Measurements from ENCODE around the gene CRHR2.

CRHR2 gene

DNA sequence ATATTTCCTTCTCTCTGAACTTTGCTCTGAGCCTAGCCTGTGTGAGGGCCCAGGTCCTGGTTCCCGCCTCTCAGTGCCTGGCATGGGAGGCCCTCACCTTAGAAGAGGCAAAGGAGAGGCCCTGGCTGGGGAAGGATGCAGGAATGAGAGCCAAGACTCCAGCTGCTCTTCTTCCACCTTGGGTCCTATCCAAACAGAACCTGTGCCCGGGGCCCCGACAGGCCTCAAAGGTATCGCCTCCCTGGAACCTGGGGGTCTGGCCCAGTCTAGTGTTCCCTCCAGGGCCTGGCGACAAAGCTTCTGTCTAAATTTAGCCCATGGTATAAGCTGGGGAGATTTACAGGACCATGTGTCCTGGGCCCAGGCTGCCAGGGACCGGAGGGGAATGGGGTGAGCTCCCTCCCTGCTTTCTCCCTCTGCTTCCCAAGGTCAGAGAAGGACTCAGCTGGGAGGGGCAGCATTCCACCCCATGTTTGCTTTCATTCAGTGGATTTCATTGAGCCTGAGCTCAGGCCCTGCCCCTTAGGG, 12.0 kb upstream of the CRHR2 start:
- no peak for TF ChIP-seq ZBTB7A (IDR thresholded peaks at IDR 0.05; ENCODE audit: low read depth)
- TF ChIP-seq RAD21 (IDR thresholded peaks at IDR 0.05; ENCODE audit: low read depth): no peak
- no peak for TF ChIP-seq NFIC (IDR thresholded peaks at IDR 0.05)
- TF ChIP-seq, protein P1, sequence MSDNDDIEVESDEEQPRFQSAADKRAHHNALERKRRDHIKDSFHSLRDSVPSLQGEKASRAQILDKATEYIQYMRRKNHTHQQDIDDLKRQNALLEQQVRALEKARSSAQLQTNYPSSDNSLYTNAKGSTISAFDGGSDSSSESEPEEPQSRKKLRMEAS (IDR thresholded peaks at IDR 0.05): no peak
- no peak for TF ChIP-seq TEAD4 (IDR thresholded peaks at IDR 0.05)
- TF ChIP-seq CEBPB (IDR thresholded peaks at IDR 0.05): no peak
- no peak for TF ChIP-seq TAF1 (IDR thresholded peaks at IDR 0.05; ENCODE audit: low read depth)
- TF ChIP-seq, protein P2, sequence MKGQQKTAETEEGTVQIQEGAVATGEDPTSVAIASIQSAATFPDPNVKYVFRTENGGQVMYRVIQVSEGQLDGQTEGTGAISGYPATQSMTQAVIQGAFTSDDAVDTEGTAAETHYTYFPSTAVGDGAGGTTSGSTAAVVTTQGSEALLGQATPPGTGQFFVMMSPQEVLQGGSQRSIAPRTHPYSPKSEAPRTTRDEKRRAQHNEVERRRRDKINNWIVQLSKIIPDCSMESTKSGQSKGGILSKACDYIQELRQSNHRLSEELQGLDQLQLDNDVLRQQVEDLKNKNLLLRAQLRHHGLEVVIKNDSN (IDR thresholded peaks at IDR 0.05): no peak
- TF ChIP-seq, protein P3, sequence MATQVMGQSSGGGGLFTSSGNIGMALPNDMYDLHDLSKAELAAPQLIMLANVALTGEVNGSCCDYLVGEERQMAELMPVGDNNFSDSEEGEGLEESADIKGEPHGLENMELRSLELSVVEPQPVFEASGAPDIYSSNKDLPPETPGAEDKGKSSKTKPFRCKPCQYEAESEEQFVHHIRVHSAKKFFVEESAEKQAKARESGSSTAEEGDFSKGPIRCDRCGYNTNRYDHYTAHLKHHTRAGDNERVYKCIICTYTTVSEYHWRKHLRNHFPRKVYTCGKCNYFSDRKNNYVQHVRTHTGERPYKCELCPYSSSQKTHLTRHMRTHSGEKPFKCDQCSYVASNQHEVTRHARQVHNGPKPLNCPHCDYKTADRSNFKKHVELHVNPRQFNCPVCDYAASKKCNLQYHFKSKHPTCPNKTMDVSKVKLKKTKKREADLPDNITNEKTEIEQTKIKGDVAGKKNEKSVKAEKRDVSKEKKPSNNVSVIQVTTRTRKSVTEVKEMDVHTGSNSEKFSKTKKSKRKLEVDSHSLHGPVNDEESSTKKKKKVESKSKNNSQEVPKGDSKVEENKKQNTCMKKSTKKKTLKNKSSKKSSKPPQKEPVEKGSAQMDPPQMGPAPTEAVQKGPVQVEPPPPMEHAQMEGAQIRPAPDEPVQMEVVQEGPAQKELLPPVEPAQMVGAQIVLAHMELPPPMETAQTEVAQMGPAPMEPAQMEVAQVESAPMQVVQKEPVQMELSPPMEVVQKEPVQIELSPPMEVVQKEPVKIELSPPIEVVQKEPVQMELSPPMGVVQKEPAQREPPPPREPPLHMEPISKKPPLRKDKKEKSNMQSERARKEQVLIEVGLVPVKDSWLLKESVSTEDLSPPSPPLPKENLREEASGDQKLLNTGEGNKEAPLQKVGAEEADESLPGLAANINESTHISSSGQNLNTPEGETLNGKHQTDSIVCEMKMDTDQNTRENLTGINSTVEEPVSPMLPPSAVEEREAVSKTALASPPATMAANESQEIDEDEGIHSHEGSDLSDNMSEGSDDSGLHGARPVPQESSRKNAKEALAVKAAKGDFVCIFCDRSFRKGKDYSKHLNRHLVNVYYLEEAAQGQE (IDR thresholded peaks at IDR 0.05; ENCODE audit: low read depth): no peak
- no peak for TF ChIP-seq TCF12 (IDR thresholded peaks at IDR 0.05; ENCODE audit: low read depth)
- no peak for TF ChIP-seq YY1 (IDR thresholded peaks at IDR 0.05; ENCODE audit: low read depth)
- TF ChIP-seq CREB1 (IDR thresholded peaks at IDR 0.05; ENCODE audit: low read depth): no peak

DNA sequence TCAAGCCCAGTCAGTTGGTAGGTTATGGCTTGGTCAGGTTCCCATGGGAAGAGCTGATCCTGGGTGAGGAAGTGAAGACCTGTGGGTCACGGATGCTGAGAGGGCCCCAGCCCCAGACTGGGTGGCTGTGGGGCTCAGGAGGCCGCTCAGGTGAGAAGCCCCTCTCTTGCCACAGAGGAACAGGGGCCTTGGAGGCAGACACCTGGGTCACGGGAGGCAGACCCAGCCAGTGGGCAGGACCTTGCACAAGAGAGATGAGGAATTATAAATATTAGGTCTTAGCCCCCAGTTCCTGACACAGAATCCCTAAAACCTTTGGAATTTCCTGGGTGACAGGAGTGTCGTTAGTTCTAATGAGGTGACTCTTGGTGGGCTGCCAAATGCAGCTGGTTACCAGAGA, 10.6 kb upstream of the CRHR2 start:
- TF ChIP-seq TAF1 (IDR thresholded peaks at IDR 0.05; ENCODE audit: low read depth): no peak
- no peak for TF ChIP-seq EP300 (IDR thresholded peaks at IDR 0.05; ENCODE audit: borderline replicate concordance)
- no peak for TF ChIP-seq YY1 (IDR thresholded peaks at IDR 0.05; ENCODE audit: low read depth)
- TF ChIP-seq, protein P1 (IDR thresholded peaks at IDR 0.05): no peak
- no peak for TF ChIP-seq TCF12 (IDR thresholded peaks at IDR 0.05; ENCODE audit: low read depth)
- no peak for TF ChIP-seq CREB1 (IDR thresholded peaks at IDR 0.05; ENCODE audit: low read depth)
- no peak for TF ChIP-seq FOXM1 (IDR thresholded peaks at IDR 0.05; ENCODE audit: borderline replicate concordance, low read depth)
- no peak for TF ChIP-seq ZBTB7A (IDR thresholded peaks at IDR 0.05; ENCODE audit: low read depth)
- TF ChIP-seq CEBPB (IDR thresholded peaks at IDR 0.05): no peak
- TF ChIP-seq, protein P2 (IDR thresholded peaks at IDR 0.05): no peak
- TF ChIP-seq TEAD4 (IDR thresholded peaks at IDR 0.05): no peak

DNA sequence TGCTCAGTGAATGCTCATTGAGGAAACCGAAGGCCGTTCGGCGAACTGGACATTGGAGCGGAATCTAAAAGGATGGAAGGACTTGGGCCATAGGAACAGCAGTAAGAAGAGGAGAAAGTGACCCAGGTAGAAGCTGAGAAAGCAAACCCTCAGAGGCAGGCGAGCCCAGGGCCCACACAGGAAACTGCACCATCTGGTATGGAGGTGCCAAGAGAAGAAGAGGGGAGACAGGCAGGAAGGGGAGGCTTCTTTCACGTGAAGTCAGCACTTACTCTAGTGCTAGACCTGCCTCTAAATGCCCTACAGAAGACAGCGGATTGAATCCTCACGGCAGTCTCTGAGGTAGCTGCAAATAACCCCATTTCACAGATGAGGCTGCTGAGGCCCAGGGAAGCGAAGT, 10.2 kb upstream of the CRHR2 start:
- TF ChIP-seq TCF12 (IDR thresholded peaks at IDR 0.05; ENCODE audit: low read depth): no peak
- TF ChIP-seq CREB1 (IDR thresholded peaks at IDR 0.05; ENCODE audit: low read depth): no peak
- no peak for TF ChIP-seq YY1 (IDR thresholded peaks at IDR 0.05; ENCODE audit: low read depth)
- TF ChIP-seq FOXM1 (IDR thresholded peaks at IDR 0.05; ENCODE audit: borderline replicate concordance, low read depth): no peak
- TF ChIP-seq NFIC (IDR thresholded peaks at IDR 0.05): no peak
- no peak for TF ChIP-seq CEBPB (IDR thresholded peaks at IDR 0.05)
- no peak for TF ChIP-seq EGR1 (IDR thresholded peaks at IDR 0.05)
- no peak for TF ChIP-seq ZBTB7A (IDR thresholded peaks at IDR 0.05; ENCODE audit: low read depth)
- no peak for TF ChIP-seq RAD21 (IDR thresholded peaks at IDR 0.05; ENCODE audit: low read depth)
- TF ChIP-seq TEAD4 (IDR thresholded peaks at IDR 0.05): no peak
- no peak for TF ChIP-seq TAF1 (IDR thresholded peaks at IDR 0.05; ENCODE audit: low read depth)
- TF ChIP-seq, protein P1 (IDR thresholded peaks at IDR 0.05): no peak
- no peak for TF ChIP-seq EP300 (IDR thresholded peaks at IDR 0.05; ENCODE audit: borderline replicate concordance)
- TF ChIP-seq, protein P3 (IDR thresholded peaks at IDR 0.05; ENCODE audit: low read depth): no peak
- TF ChIP-seq, protein P2 (IDR thresholded peaks at IDR 0.05): no peak

DNA sequence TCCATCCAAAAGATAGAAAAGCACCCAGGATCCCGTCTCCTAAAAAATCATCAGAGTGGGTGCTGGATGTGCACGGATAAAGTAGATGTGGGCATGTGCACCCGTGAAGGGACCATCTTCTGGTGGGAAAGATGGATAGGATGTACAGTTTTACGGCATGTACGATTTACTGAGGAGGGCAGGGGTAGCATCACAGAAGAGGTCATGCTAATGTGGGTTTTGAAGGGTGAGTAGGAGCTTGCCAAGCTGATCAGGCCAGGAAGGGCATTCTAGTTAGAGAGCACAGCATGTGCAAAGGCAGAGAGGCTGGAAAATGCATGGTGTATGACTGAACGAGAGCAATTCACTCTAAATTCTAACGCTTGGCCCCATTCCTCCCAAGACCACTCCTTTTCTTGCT, 7.8 kb upstream of the CRHR2 start:
- TF ChIP-seq CEBPB (IDR thresholded peaks at IDR 0.05): no peak
- TF ChIP-seq, protein P1 (IDR thresholded peaks at IDR 0.05): no peak
- TF ChIP-seq, protein P2 (IDR thresholded peaks at IDR 0.05): no peak
- no peak for TF ChIP-seq YY1 (IDR thresholded peaks at IDR 0.05; ENCODE audit: low read depth)
- TF ChIP-seq TAF1 (IDR thresholded peaks at IDR 0.05; ENCODE audit: low read depth): no peak
- no peak for TF ChIP-seq ZBTB7A (IDR thresholded peaks at IDR 0.05; ENCODE audit: low read depth)
- no peak for TF ChIP-seq TEAD4 (IDR thresholded peaks at IDR 0.05)
- no peak for TF ChIP-seq NFIC (IDR thresholded peaks at IDR 0.05)
- no peak for TF ChIP-seq EGR1 (IDR thresholded peaks at IDR 0.05)
